Measurements from ENCODE around the gene EFCAB11. TPM values are rescaled to one million over a fixed set of nuclear protein-coding genes. Genes with fewer than 3 reads are reported as not detected.

Gene EFCAB11
- total and polyA plus RNA-seq, 4 donors, result 3.4 to 8.8 (median 6.3) TPM

DNA sequence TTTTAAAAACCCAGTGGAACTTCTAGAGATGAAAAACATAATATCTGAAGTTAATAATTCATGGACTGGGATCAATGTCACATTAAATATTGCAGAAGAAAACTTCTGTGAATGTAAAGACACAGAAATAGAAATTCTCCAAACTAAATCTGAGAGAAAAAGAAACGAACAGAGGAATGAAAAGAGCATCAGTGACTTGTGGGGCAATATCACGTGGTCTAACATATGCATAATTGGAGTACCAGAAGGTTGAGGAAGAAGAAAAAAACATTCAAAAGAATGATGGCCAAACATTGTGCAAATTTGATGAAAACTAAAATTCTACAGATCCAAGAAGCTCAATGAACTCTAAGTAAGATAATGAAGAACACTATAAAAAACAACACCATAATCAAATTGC, 130.8 kb downstream of the EFCAB11 start:
- intact Hi-C loops (cut with DNase I), result no loop called here
- H3K9me3 ChIP-seq (ENCODE audit: control insufficient read depth, low read length), result peaks cover 2% of the 10 kb centered on the region
- DNase-seq (no peak), ATAC-seq (ENCODE audit: low FRiP score) (no peak)
- H3K27ac ChIP-seq (ENCODE audit: low read depth in 1 of 2, low read length in 2 of 2), result no peak overlapping the region
- no peaks in the 10 kb centered on the region for H3K36me3 ChIP-seq (ENCODE audit: control insufficient read depth in 1 of 2, insufficient read depth in 2 of 2, low read length in 1 of 2)
- no peaks in the 10 kb centered on the region for H3K4me1 ChIP-seq (ENCODE audit: control insufficient read depth in 1 of 2, insufficient read depth in 2 of 2, low read length in 2 of 2)
- no peaks in the 10 kb centered on the region for H3K27me3 ChIP-seq (ENCODE audit: control insufficient read depth in 1 of 2, insufficient read depth in 2 of 2, low read length in 1 of 2)
- no peak overlapping the region for H3K4me3 ChIP-seq (ENCODE audit: low read length in 2 of 2)
- 88 to 95% methylated on average over 2 of the region's 2 CpGs for WGBS, 2 donors

DNA sequence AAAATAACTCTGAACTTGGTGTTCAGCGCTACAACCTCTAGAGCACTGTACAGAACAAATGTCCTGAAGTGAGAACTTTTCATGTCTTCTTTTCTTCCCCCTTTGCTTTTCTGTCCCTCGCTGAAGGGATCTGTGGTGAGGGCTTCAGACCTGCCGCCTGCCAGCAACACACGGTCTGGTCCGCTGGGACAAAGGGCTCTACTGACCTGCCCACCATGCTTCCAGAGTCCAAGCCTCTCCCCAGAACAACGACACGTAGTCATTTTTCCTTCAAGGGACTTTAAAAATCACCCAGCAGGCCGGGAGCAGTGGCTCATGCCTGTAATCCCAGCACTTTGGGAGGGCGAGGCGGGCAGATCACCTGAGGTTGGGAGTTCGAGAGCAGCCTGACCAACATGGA, 140.4 kb downstream of the EFCAB11 start:
- ATAC-seq (ENCODE audit: low FRiP score), result peak; percentile 50
- WGBS, 2 donors, result 30 to 35% methylated on average over 11 of the region's 11 CpGs

DNA sequence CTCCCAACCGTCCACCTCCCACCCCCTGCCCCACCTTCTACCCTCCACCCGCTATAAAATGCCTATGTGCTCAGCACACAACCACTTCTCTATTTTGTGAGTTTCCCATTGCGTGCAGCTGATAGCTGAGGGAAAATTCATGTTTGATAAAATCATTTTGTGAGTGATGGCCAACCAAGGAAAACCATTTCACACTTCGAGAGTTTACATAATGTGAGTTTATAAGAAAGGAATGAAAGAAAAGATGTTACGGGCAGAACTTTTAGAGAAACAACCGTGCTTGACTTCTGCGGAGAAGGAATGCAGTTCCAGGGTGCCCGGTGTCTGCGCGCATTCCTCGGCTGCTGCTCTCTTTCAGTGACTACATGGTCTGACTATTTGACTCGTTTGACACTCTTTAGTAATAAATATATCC, 140.9 kb downstream of the EFCAB11 start:
- peak overlapping the region; percentile 41 to 71 for H3K27ac ChIP-seq (ENCODE audit: low read depth in 1 of 2, low read length in 2 of 2)
- ATAC-seq (ENCODE audit: low FRiP score), result peak; percentile 80
- DNase-seq, result peak; percentile 66 to 84

More for the DNA sequence above, 140.4 kb downstream of the EFCAB11 start:
- Histone ChIP-seq H3K36me3 (ENCODE audit: control insufficient read depth in 1 of 2, insufficient read depth in 2 of 2, low read length in 1 of 2) (no peaks in the 10 kb centered on the region), H3K27me3 (ENCODE audit: control insufficient read depth in 1 of 2, insufficient read depth in 2 of 2, low read length in 1 of 2) (no peaks in the 10 kb centered on the region), H3K27ac (ENCODE audit: low read depth in 1 of 2, low read length in 2 of 2) (peak overlapping the region; percentile 68 to 97), H3K9me3 (ENCODE audit: control insufficient read depth, low read length) (no peaks in the 10 kb centered on the region), H3K4me1 (ENCODE audit: control insufficient read depth in 1 of 2, insufficient read depth in 2 of 2, low read length in 2 of 2) (peaks cover 0 to 3% of the 10 kb centered on the region in 2 donors), H3K4me3 (ENCODE audit: low read length in 2 of 2) (no peak overlapping the region)
- peak in 1 of 2 donors; percentile 61 for DNase-seq
- intact Hi-C loops (cut with DNase I), result loop anchor here in 1 of 2 donors (5.0 to 10.0 kb wide), 3 partner anchors 101 to 397 kb away; partner anchors contain the start of gene FOXN3

DNA sequence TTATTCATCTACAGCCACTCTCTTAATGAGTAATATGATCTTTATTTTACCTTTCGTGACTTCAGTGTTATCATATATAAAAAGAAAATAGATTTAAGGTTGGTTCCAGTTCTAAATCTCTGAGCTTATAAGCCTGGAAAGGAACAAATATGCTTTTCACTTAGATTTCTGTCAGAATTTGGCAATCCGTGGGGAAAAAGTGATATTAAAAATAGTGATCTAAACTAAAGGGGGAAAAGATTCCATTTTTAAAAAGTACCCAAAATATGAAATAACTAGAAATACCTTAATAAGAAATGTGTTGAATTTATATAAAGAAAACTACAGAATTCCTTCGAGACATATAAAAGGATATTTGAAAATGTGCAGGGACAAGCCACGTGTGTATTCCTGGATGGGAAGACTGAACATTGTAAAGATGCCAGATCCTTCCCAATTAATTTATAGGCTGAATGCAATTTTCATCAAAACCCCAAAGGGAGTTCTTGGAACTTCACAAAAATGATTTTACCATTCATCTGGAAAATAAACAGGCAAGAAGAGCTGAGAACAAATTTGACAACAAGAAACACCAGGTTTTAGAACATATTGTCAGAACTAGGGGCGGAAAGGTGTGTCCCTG, 142.5 kb downstream of the EFCAB11 start:
- Histone ChIP-seq H3K4me3 (ENCODE audit: low read length in 2 of 2) (no peak overlapping the region), H3K36me3 (ENCODE audit: control insufficient read depth in 1 of 2, insufficient read depth in 2 of 2, low read length in 1 of 2) (no peaks in the 10 kb centered on the region), H3K4me1 (ENCODE audit: control insufficient read depth in 1 of 2, insufficient read depth in 2 of 2, low read length in 2 of 2) (peaks cover 0 to 3% of the 10 kb centered on the region in 2 donors), H3K9me3 (ENCODE audit: control insufficient read depth, low read length) (no peaks in the 10 kb centered on the region), H3K27me3 (ENCODE audit: control insufficient read depth in 1 of 2, insufficient read depth in 2 of 2, low read length in 1 of 2) (no peaks in the 10 kb centered on the region), H3K27ac (ENCODE audit: low read depth in 1 of 2, low read length in 2 of 2) (no peak overlapping the region)
- 51 to 53% methylated on average over 5 of the region's 5 CpGs for WGBS, 2 donors
- ATAC-seq (ENCODE audit: low FRiP score) (no peak), DNase-seq (no peak)
- intact Hi-C loops (cut with DNase I), result loop anchor here in 1 of 2 donors (5.0 to 10.0 kb wide), 3 partner anchors 103 to 395 kb away; partner anchors contain the start of gene FOXN3

More for the DNA sequence above, 140.9 kb downstream of the EFCAB11 start:
- WGBS, 2 donors, result 2 to 4% methylated on average over 12 of the region's 12 CpGs
- Histone ChIP-seq H3K4me3 (ENCODE audit: low read length in 2 of 2) (no peak overlapping the region), H3K36me3 (ENCODE audit: control insufficient read depth in 1 of 2, insufficient read depth in 2 of 2, low read length in 1 of 2) (no peaks in the 10 kb centered on the region), H3K9me3 (ENCODE audit: control insufficient read depth, low read length) (no peaks in the 10 kb centered on the region), H3K27me3 (ENCODE audit: control insufficient read depth in 1 of 2, insufficient read depth in 2 of 2, low read length in 1 of 2) (no peaks in the 10 kb centered on the region), H3K4me1 (ENCODE audit: control insufficient read depth in 1 of 2, insufficient read depth in 2 of 2, low read length in 2 of 2) (peaks cover 0 to 3% of the 10 kb centered on the region in 2 donors)
- intact Hi-C loops (cut with DNase I), result loop anchor here in 1 of 2 donors (5.0 to 10.0 kb wide), 3 partner anchors 101 to 396 kb away; partner anchors contain the start of gene FOXN3

DNA sequence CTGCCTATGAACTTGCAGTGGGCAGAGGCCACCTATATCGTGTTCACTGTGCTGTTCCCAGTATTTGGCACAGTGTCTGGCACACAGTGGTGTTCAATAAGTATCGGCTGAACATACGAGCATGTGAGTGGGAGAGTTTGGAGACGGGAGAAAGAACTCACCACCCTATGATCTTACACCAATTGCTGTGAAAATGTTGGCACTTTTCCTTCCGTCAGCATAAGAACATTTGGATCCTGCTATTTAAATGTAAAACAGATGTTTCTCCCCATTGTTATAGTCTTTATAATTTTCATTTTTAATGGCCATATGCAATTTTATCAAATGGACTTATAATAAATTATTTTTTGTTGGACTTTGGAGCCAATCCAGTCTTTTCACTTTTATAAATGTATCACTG, 144.4 kb downstream of the EFCAB11 start:
- 91 to 94% methylated on average over 5 of the region's 5 CpGs for WGBS, 2 donors
- DNase-seq, result no peak
- H3K27me3 ChIP-seq (ENCODE audit: control insufficient read depth in 1 of 2, insufficient read depth in 2 of 2, low read length in 1 of 2), result no peaks in the 10 kb centered on the region
- H3K4me3 ChIP-seq (ENCODE audit: low read length in 2 of 2), result no peak overlapping the region
- no peaks in the 10 kb centered on the region for H3K36me3 ChIP-seq (ENCODE audit: control insufficient read depth in 1 of 2, insufficient read depth in 2 of 2, low read length in 1 of 2)
- no peaks in the 10 kb centered on the region for H3K9me3 ChIP-seq (ENCODE audit: control insufficient read depth, low read length)
- intact Hi-C loops (cut with DNase I), result loop anchor here in 1 of 2 donors (5.0 to 10.0 kb wide), 3 partner anchors 105 to 393 kb away; partner anchors contain the start of gene FOXN3
- no peak for ATAC-seq (ENCODE audit: low FRiP score)
- H3K27ac ChIP-seq (ENCODE audit: low read depth in 1 of 2, low read length in 2 of 2), result no peak overlapping the region
- H3K4me1 ChIP-seq (ENCODE audit: control insufficient read depth in 1 of 2, insufficient read depth in 2 of 2, low read length in 2 of 2), result peaks cover 0 to 3% of the 10 kb centered on the region in 2 donors

DNA sequence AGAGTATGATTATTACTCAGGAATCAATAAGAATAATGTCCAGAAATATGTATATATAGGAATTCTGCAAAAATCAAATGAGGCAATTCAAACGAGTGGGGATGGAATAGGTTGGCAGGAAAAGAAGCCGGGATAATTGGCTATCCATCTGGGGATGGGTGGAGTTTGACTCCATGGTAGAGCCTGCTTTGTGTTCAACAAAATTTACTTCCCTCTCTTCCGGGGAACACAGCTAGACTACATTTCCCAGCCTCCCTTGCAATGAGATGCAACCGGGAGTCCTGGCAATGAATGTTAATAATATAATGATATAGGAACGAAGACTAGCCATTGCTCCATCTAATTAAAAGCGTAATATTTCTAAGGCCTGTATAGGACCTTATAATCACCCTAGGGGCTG, 146.6 kb downstream of the EFCAB11 start:
- no peaks in the 10 kb centered on the region for H3K27me3 ChIP-seq (ENCODE audit: control insufficient read depth in 1 of 2, insufficient read depth in 2 of 2, low read length in 1 of 2)
- intact Hi-C loops (cut with DNase I), result no loop called here
- no peak overlapping the region for H3K4me3 ChIP-seq (ENCODE audit: low read length in 2 of 2)
- ATAC-seq (ENCODE audit: low FRiP score) (no peak), DNase-seq (no peak)
- H3K36me3 ChIP-seq (ENCODE audit: control insufficient read depth in 1 of 2, insufficient read depth in 2 of 2, low read length in 1 of 2), result no peaks in the 10 kb centered on the region
- H3K9me3 ChIP-seq (ENCODE audit: control insufficient read depth, low read length), result no peaks in the 10 kb centered on the region
- H3K4me1 ChIP-seq (ENCODE audit: control insufficient read depth in 1 of 2, insufficient read depth in 2 of 2, low read length in 2 of 2), result no peaks in the 10 kb centered on the region
- no peak overlapping the region for H3K27ac ChIP-seq (ENCODE audit: low read depth in 1 of 2, low read length in 2 of 2)
- WGBS, 2 donors, result 88 to 90% methylated on average over 6 of the region's 6 CpGs

DNA sequence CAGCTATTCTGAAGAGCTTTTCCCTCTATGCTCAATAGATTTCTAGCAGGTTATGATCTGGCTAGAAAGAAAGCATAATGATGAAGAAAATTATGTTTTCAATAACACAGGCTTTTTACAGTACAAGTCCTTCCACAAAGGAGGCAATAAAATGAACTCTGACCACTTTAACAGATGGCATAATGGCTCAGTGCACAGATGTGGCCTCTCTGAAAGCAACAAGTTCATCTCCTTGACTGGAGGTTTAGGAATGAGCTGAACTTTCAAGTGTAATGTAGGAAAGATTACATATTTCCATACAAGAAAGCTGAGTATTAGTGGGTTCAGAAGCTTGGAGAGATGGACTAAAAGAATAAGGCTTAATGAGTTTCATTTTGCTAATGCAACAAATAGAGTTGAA, 147.4 kb downstream of the EFCAB11 start:
- DNase-seq (no peak), ATAC-seq (ENCODE audit: low FRiP score) (no peak)
- no peaks in the 10 kb centered on the region for H3K4me1 ChIP-seq (ENCODE audit: control insufficient read depth in 1 of 2, insufficient read depth in 2 of 2, low read length in 2 of 2)
- H3K27me3 ChIP-seq (ENCODE audit: control insufficient read depth in 1 of 2, insufficient read depth in 2 of 2, low read length in 1 of 2), result no peaks in the 10 kb centered on the region
- H3K27ac ChIP-seq (ENCODE audit: low read depth in 1 of 2, low read length in 2 of 2), result no peak overlapping the region
- no peaks in the 10 kb centered on the region for H3K9me3 ChIP-seq (ENCODE audit: control insufficient read depth, low read length)
- no peak overlapping the region for H3K4me3 ChIP-seq (ENCODE audit: low read length in 2 of 2)
- intact Hi-C loops (cut with DNase I), result no loop called here
- H3K36me3 ChIP-seq (ENCODE audit: control insufficient read depth in 1 of 2, insufficient read depth in 2 of 2, low read length in 1 of 2), result no peaks in the 10 kb centered on the region

DNA sequence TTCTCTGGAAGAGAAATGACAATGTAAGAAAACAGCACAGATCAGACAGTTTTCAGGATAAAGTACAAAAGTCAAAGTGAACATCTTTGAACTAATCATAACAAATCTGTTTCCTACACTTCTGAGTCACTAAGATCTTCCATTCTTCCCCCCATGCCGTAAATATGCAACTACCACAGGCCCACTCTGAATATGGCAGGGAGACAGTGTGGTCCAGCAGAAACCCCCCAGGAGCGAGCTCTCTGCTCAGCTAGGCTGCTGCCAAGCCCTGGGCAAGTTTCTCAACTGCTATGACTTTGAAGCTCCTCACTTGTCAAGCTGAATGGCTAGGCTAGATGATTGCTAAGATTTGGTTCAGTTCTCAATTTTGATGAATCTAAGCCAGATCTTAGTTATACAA, 148.1 kb downstream of the EFCAB11 start:
- intact Hi-C loops (cut with DNase I), result no loop called here
- no peak overlapping the region for H3K27ac ChIP-seq (ENCODE audit: low read depth in 1 of 2, low read length in 2 of 2)
- no peaks in the 10 kb centered on the region for H3K4me1 ChIP-seq (ENCODE audit: control insufficient read depth in 1 of 2, insufficient read depth in 2 of 2, low read length in 2 of 2)
- ATAC-seq (ENCODE audit: low FRiP score) (no peak), DNase-seq (no peak)
- no peak overlapping the region for H3K4me3 ChIP-seq (ENCODE audit: low read length in 2 of 2)
- H3K9me3 ChIP-seq (ENCODE audit: control insufficient read depth, low read length), result no peaks in the 10 kb centered on the region
- 91 to 96% methylated on average over 2 of the region's 2 CpGs for WGBS, 2 donors
- H3K27me3 ChIP-seq (ENCODE audit: control insufficient read depth in 1 of 2, insufficient read depth in 2 of 2, low read length in 1 of 2), result no peaks in the 10 kb centered on the region
- H3K36me3 ChIP-seq (ENCODE audit: control insufficient read depth in 1 of 2, insufficient read depth in 2 of 2, low read length in 1 of 2), result no peaks in the 10 kb centered on the region

DNA sequence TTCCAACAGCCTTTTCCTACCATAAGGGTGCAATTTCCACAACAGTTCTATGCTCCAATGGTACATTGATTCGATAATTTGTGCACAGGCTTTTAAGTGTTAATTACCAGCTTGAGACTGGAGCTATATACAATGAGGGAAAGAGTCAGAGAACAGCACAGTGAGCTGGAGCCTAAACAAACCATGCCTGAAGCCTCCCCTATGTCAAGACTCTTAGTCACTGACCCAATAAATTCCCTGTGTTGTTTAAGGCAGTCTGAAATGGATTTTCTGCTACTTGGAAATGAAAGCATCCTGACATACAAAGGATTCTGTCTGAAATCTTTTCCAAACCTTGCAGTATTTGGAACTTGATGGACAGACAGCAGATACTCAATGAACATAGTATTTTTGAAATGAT, 149.0 kb downstream of the EFCAB11 start:
- Histone ChIP-seq H3K36me3 (ENCODE audit: control insufficient read depth in 1 of 2, insufficient read depth in 2 of 2, low read length in 1 of 2) (no peaks in the 10 kb centered on the region), H3K27me3 (ENCODE audit: control insufficient read depth in 1 of 2, insufficient read depth in 2 of 2, low read length in 1 of 2) (no peaks in the 10 kb centered on the region), H3K4me1 (ENCODE audit: control insufficient read depth in 1 of 2, insufficient read depth in 2 of 2, low read length in 2 of 2) (no peaks in the 10 kb centered on the region), H3K9me3 (ENCODE audit: control insufficient read depth, low read length) (no peaks in the 10 kb centered on the region), H3K4me3 (ENCODE audit: low read length in 2 of 2) (no peak overlapping the region), H3K27ac (ENCODE audit: low read depth in 1 of 2, low read length in 2 of 2) (no peak overlapping the region)
- intact Hi-C loops (cut with DNase I), result no loop called here
- no peak for ATAC-seq (ENCODE audit: low FRiP score)
- no peak for DNase-seq
- WGBS, 2 donors, result 91 to 97% methylated on average over 1 of the region's 1 CpG
